Measurements from ENCODE around the gene TEF.

GRCh38 chr22:41345807-41346335 lies 35.9 kb upstream of the TEF start:
- TF ChIP-seq POLR2AphosphoS5 (IDR thresholded peaks at IDR 0.05; ENCODE audit: low read depth) (no peak), CTCF (IDR thresholded peaks at IDR 0.05; ENCODE audit: insufficient read depth, low read length) (no peak)
